HepG2 (cell line): ENCODE results near the gene BST2. TPM values are rescaled to one million over a fixed set of nuclear protein-coding genes. Genes with fewer than 3 reads are reported as not detected.
A peak's percentile ranks its signal among the peaks of the same experiment; 100 is the strongest.

Experiments
- CCAR2 ChIP-seq: fragments of 200-400 bp; formaldehyde crosslinking; optimal IDR thresholded peaks from 2 replicates; pipeline ENCODE3; 2018; ENCODE audit warnings: low read depth, mild to moderate bottlenecking, low read length, moderate library complexity
- CHD4 ChIP-seq: fragments of 200-600 bp; sonication (generic); IDR thresholded peaks from 2 replicates; pipeline ENCODE4 v1.7.0; 2017; ENCODE audit warnings: mild to moderate bottlenecking, low read length, borderline replicate concordance
- FOXK1 ChIP-seq: sonication (generic); formaldehyde crosslinking; IDR thresholded peaks from 2 replicates; pipeline ENCODE4 v1.4.0; 2020; ENCODE audit warnings: low read depth, missing genetic modification reagents, borderline replicate concordance
- GABPB1 ChIP-seq: IDR thresholded peaks from 2 replicates; pipeline ENCODE4 v1.6.1; 2016; ENCODE audit warnings: mild to moderate bottlenecking, missing genetic modification reagents, moderate library complexity, missing compliant biosample characterization
- GATAD1 ChIP-seq: IDR thresholded peaks from 2 replicates; pipeline ENCODE4 v1.6.1; 2016; ENCODE audit warnings: missing genetic modification reagents, missing compliant biosample characterization
- NFYC ChIP-seq: IDR thresholded peaks from 2 replicates; pipeline ENCODE4 v1.6.1; 2016; ENCODE audit warnings: missing genetic modification reagents, missing compliant biosample characterization
- NR2F2 ChIP-seq: IDR thresholded peaks from 2 replicates; pipeline ENCODE4 v1.6.1; 2012; ENCODE audit warnings: low read depth, inconsistent platforms, borderline replicate concordance
- POGK ChIP-seq: sonication (generic); formaldehyde crosslinking; conservative IDR thresholded peaks from 2 replicates; pipeline ENCODE4 v1.8.0; 2022; ENCODE audit warnings: mild to moderate bottlenecking, moderate library complexity, missing genetic modification reagents
- POLR2AphosphoS2 ChIP-seq: IDR thresholded peaks from 2 replicates; pipeline ENCODE4 v1.6.1; 2011; ENCODE audit warnings: low read depth, low read length, improper control_type of control experiment
- PRDM4 ChIP-seq: sonication (generic); formaldehyde crosslinking; IDR thresholded peaks from 2 replicates; pipeline ENCODE4 v1.9.0; 2021; ENCODE audit warnings: missing genetic modification reagents, borderline replicate concordance
- RNF2 ChIP-seq: fragments of 450-650 bp; conservative IDR thresholded peaks from 2 replicates; pipeline ENCODE4 v1.6.1; 2016; ENCODE audit warnings: low read depth
- THAP11 ChIP-seq: IDR thresholded peaks from 2 replicates; pipeline ENCODE4 v1.6.1; 2016; ENCODE audit warnings: missing biosample characterization, missing genetic modification reagents
- THAP9 ChIP-seq: sonication (generic); formaldehyde crosslinking; IDR thresholded peaks from 2 replicates; pipeline ENCODE4; 2020; ENCODE audit warnings: missing genetic modification reagents, mild to moderate bottlenecking, borderline replicate concordance
- ZNF232 ChIP-seq: sonication (generic); formaldehyde crosslinking; IDR thresholded peaks from 2 replicates; pipeline ENCODE4 v1.4.0; 2020; ENCODE audit warnings: missing genetic modification reagents, borderline replicate concordance
- ZNF234 ChIP-seq: sonication (generic); formaldehyde crosslinking; conservative IDR thresholded peaks from 2 replicates; pipeline ENCODE4 v1.5.1; 2020; ENCODE audit warnings: mild to moderate bottlenecking, missing genetic modification reagents
- ZNF703 ChIP-seq: sonication (generic); formaldehyde crosslinking; IDR thresholded peaks from 2 replicates; pipeline ENCODE4 v1.5.1; 2020; ENCODE audit warnings: missing genetic modification reagents, mild to moderate bottlenecking, moderate library complexity, borderline replicate concordance
- ZNF704 ChIP-seq: sonication (generic); formaldehyde crosslinking; IDR thresholded peaks from 2 replicates; pipeline ENCODE4 v1.8.1; 2023; ENCODE audit warnings: mild to moderate bottlenecking, inconsistent platforms, moderate library complexity, missing genetic modification reagents, borderline replicate concordance
- ZNF782 ChIP-seq: sonication (generic); formaldehyde crosslinking; IDR thresholded peaks from 2 replicates; pipeline ENCODE4 v1.4.0; 2020; ENCODE audit warnings: missing genetic modification reagents, mild to moderate bottlenecking, borderline replicate concordance
- ZNF891 ChIP-seq: sonication (generic); formaldehyde crosslinking; IDR thresholded peaks from 2 replicates; pipeline ENCODE4 v1.5.0; 2020; ENCODE audit warnings: mild to moderate bottlenecking, missing genetic modification reagents
- ZZZ3 ChIP-seq: sonication (generic); formaldehyde crosslinking; IDR thresholded peaks from 2 replicates; pipeline ENCODE4 v1.4.0; 2020; ENCODE audit warnings: missing genetic modification reagents, mild to moderate bottlenecking, borderline replicate concordance
- polyA plus RNA-seq, 8 experiments: library from polyadenylated mRNA; depleted of rRNA in 3 of 8; stranded (reverse) in 7 of 8; unstranded in 1 of 8; fragments of >200 nt; fragmentation: Illumina TruSeq in 4 of 8; extraction: Trizol in 4 of 8; gene quantifications; 2 replicates each; pipeline versions ENCODE4 v1.2.1 to v1.2.3, GENCODE V29; 2011 to 2016; ENCODE audit warnings: low read depth in 4 of 8, missing spikeins in 1 of 8, mixed read lengths in 1 of 8; ENCODE audit not compliant: insufficient read depth in 1 of 8
- total RNA-seq, 5 experiments: library from RNA; depleted of rRNA; stranded (reverse); fragments of >200 nt; fragmentation: Illumina TruSeq; extraction: Trizol; gene quantifications; 2 replicates each; pipeline ENCODE4 v1.2.3, GENCODE V29; 2016; ENCODE audit warnings: low read depth in 1 of 5

Gene BST2
- total and polyA plus RNA-seq, 2 of the 13 experiments (the other 11 are each of a cell fraction or from before 2014, with no cell fraction given): 58.8 to 93.8 TPM

- TF ChIP-seq ZNF704 (CRISPR knock-in tag) (peak; percentile 62; the same call in 1 of the 2 replicates), THAP11 (CRISPR knock-in tag) (peak; percentile 100), ZZZ3 (CRISPR knock-in tag) (peak; percentile 17; the same call in 1 of the 2 replicates), POLR2AphosphoS2 (no peak), CCAR2 (no peak), ZNF782 (peak; percentile 71; the same call in 1 of the 2 replicates), GABPB1 (CRISPR knock-in tag) (peak; percentile 99), PRDM4 (CRISPR knock-in tag) (no peak), RNF2 (no peak), GATAD1 (peak; percentile 85), ZNF234 (CRISPR knock-in tag) (no peak), ZNF232 (CRISPR knock-in tag) (peak; percentile 42; the same call in 1 of the 2 replicates), POGK (CRISPR knock-in tag) (no peak), THAP9 (CRISPR knock-in tag) (peak; percentile 86; the same call in 1 of the 2 replicates), CHD4 (no peak), FOXK1 (CRISPR knock-in tag) (peak; percentile 68; the same call in 1 of the 2 replicates), NFYC (CRISPR knock-in tag) (peak; percentile 82), ZNF703 (CRISPR knock-in tag) (no peak), NR2F2 (no peak), ZNF891 (no peak)
Observed at GRCh38 chr19:17419621-17420474, 14.4 kb upstream of the BST2 start, which contains the start of gene MVB12A (continued).
